LNCaP clone FGC (cell line): ENCODE data around the gene MOB1B.
"Not testable (repeated sequence)": the region's sequence is repeated elsewhere in the genome, so short reads cannot be mapped to it uniquely, and the experiment has no call there.

Experiments
- DNase-seq: peaks from one replicate; pipeline ENCODE4 v3.0.0-alpha.2; 2011; ENCODE audit warnings: low read depth
- H3K4me3 ChIP-seq: 2 replicates; pipeline ENCODE4 v1.5.1; 2011; ENCODE audit warnings: mild to moderate bottlenecking, low read depth, low read length, control low read depth
- TF ChIP-seq, protein P1 (sequence below): IDR thresholded peaks from 2 replicates; pipeline ENCODE4 v1.5.1; 2012; ENCODE audit warnings: mild to moderate bottlenecking; ENCODE audit not compliant: control insufficient read depth, insufficient read depth; ENCODE audit errors: extremely low read depth

The MOB1B gene

GRCh38 chr4:71006203-71006907 is 104.2 kb downstream of the MOB1B start:
- DNase-seq, result no peak
- H3K4me3 ChIP-seq, result no peak overlapping the region
- TF ChIP-seq, protein P1, sequence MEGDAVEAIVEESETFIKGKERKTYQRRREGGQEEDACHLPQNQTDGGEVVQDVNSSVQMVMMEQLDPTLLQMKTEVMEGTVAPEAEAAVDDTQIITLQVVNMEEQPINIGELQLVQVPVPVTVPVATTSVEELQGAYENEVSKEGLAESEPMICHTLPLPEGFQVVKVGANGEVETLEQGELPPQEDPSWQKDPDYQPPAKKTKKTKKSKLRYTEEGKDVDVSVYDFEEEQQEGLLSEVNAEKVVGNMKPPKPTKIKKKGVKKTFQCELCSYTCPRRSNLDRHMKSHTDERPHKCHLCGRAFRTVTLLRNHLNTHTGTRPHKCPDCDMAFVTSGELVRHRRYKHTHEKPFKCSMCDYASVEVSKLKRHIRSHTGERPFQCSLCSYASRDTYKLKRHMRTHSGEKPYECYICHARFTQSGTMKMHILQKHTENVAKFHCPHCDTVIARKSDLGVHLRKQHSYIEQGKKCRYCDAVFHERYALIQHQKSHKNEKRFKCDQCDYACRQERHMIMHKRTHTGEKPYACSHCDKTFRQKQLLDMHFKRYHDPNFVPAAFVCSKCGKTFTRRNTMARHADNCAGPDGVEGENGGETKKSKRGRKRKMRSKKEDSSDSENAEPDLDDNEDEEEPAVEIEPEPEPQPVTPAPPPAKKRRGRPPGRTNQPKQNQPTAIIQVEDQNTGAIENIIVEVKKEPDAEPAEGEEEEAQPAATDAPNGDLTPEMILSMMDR, result no peak

- DNase-seq, result no peak
- TF ChIP-seq, protein P1, result no peak
- H3K4me3 ChIP-seq, result no peak overlapping the region
These were observed 106.0 kb downstream of the MOB1B start for GRCh38 chr4:71008196-71008595.

DNA sequence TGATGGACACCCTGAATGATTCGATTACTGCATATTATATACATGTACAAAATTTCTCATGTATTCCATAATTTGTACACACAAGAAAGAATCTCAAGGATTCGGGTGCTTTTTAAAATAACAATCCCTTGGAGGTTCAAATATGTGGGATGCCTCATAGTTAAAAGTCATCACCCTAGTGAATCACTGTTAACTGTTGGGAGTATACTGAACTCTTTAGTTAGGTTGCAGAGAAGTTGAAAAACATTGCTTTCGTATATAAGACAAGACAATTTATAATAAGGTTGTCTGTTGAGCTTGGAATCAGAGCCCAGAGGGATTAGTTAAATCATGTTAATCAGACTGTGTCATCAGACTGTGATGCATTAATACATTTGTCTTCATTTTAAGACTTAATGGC is 106.9 kb downstream of the MOB1B start:
- TF ChIP-seq, protein P1, result no peak

DNA sequence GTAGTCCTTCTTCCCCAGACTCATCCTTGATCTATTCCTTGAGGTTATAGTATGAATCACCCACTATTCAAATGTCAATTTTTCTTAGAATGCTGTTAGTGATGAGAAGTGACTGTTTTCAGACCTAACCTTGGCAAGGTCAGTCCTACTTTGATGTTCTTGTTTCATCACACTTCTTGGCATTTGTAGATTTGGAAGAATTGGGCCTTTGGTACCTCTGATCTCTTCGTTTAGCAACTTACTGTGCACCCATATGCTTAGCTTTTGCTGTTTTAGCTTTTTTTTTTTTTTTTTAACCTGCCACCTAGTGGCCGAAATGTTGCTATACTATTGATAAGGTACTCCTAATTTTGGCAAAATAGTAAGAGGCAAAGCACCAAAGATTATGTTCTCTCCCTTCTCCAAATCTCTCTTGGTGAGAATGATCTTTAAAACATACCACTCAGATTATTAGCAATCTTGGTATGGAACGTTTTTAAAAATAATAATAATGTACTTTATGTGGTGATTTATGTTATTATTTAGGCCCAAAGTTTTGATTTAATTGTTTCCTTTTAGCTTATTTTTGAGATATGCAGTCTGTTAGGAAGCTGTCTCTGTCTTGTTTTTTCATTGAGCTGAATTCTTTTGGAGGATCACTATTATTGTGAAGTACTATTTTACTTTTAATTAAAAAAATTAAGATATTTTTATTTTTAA is 107.9 kb downstream of the MOB1B start:
- H3K4me3 ChIP-seq, result no peak overlapping the region
- TF ChIP-seq, protein P1, result peak; percentile 53
- DNase-seq, result peak; percentile 32

More for the DNA sequence above, 106.9 kb downstream of the MOB1B start:
- no peak overlapping the region for H3K4me3 ChIP-seq
- no peak for DNase-seq

GRCh38 chr4:71011451-71011850 is 109.3 kb downstream of the MOB1B start:
- TF ChIP-seq, protein P1, result no peak
- no peak for DNase-seq
- H3K4me3 ChIP-seq, result no peak overlapping the region

DNA sequence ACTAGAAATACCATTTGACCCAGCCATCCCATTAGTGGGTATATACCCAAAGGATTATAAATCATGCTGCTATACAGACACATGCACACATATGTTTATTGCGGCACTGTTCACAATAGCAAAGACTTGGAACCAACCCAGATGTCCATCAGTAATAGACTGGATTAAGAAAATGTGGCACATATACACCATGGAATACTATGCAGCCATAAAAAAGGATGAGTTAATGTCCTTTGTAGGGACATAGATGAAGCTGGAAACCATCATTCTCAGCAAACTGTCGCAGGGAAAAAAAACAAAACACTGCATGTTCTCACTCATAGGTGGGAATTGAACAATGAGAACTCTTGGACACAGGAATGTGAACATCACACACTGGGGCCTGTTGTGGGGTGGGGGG is 115.2 kb downstream of the MOB1B start:
- DNase-seq, H3K4me3 ChIP-seq: not testable (repeated sequence)

DNA sequence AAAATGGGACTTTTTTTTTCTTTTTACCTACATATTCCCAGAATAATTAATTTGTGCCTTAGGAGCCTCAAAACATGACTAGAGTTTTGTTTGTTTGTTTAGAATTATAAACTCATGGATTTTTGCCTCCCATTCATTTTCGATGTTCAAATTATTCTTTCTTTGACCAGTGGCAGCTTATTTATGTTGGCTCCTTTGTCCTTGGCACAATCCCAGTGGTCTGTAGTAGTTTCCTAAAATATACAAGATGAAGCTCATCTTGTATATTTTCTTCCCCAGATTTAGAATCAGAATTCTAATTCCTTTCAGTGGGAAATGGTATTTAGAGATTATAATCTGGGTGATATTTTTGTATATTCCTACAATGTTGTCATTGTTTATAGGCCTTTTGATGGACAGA is 118.4 kb downstream of the MOB1B start:
- peak; percentile 11 for DNase-seq
- no peak overlapping the region for H3K4me3 ChIP-seq
- TF ChIP-seq, protein P1, result no peak
